ENCODE data around the gene KCNJ3.

Gene KCNJ3

GRCh38 chr2:154693741-154694340 lies 4.7 kb upstream of the KCNJ3 start:
- no peak for DNase-seq (ENCODE audit: low read depth)
- H3K9me3 ChIP-seq (ENCODE audit: control insufficient read depth, low read length) = no peaks in the 10 kb centered on the region
- H3K36me3 ChIP-seq (ENCODE audit: control insufficient read depth, insufficient read depth, low read length, severe bottlenecking) = no peaks in the 10 kb centered on the region
- H3K9ac ChIP-seq (ENCODE audit: low read length) = no peak overlapping the region
- no peaks in the 10 kb centered on the region for H3K4me1 ChIP-seq (ENCODE audit: control insufficient read depth, insufficient read depth, low read length)
- H3K27me3 ChIP-seq (replicated peaks; ENCODE audit: control insufficient read depth, insufficient read depth, low read length) = peaks cover 3% of the 10 kb centered on the region
- no peak overlapping the region for H3K4me3 ChIP-seq (ENCODE audit: low read length)

- DNase-seq (ENCODE audit: low read depth) = no peak
- no peak overlapping the region for H3K9ac ChIP-seq (ENCODE audit: low read length)
- H3K4me1 ChIP-seq (ENCODE audit: control insufficient read depth, insufficient read depth, low read length) = no peaks in the 10 kb centered on the region
- H3K9me3 ChIP-seq (ENCODE audit: control insufficient read depth, low read length) = no peaks in the 10 kb centered on the region
- H3K27me3 ChIP-seq (replicated peaks; ENCODE audit: control insufficient read depth, insufficient read depth, low read length) = peaks cover 13% of the 10 kb centered on the region
- no peak overlapping the region for H3K4me3 ChIP-seq (ENCODE audit: low read length)
- H3K36me3 ChIP-seq (ENCODE audit: control insufficient read depth, insufficient read depth, low read length, severe bottlenecking) = no peaks in the 10 kb centered on the region
These were observed 3.6 kb upstream of the KCNJ3 start for GRCh38 chr2:154694881-154695280.

GRCh38 chr2:154696369-154696768 lies 2.1 kb upstream of the KCNJ3 start:
- Histone ChIP-seq H3K36me3 (ENCODE audit: control insufficient read depth, insufficient read depth, low read length, severe bottlenecking) (no peaks in the 10 kb centered on the region), H3K9me3 (ENCODE audit: control insufficient read depth, low read length) (no peaks in the 10 kb centered on the region), H3K4me3 (ENCODE audit: low read length) (no peak overlapping the region), H3K9ac (ENCODE audit: low read length) (no peak overlapping the region), H3K27me3 (replicated peaks; ENCODE audit: control insufficient read depth, insufficient read depth, low read length) (peaks cover 13% of the 10 kb centered on the region), H3K4me1 (ENCODE audit: control insufficient read depth, insufficient read depth, low read length) (no peaks in the 10 kb centered on the region)
- DNase-seq (ENCODE audit: low read depth) = no peak

GRCh38 chr2:154696810-154697417 lies 1.6 kb upstream of the KCNJ3 start:
- DNase-seq (ENCODE audit: low read depth) = no peak
- H3K4me1 ChIP-seq (ENCODE audit: control insufficient read depth, insufficient read depth, low read length) = no peaks in the 10 kb centered on the region
- peaks cover 13% of the 10 kb centered on the region for H3K27me3 ChIP-seq (replicated peaks; ENCODE audit: control insufficient read depth, insufficient read depth, low read length)
- no peak overlapping the region for H3K9ac ChIP-seq (ENCODE audit: low read length)
- H3K4me3 ChIP-seq (ENCODE audit: low read length) = peak overlapping the region; percentile 75
- no peaks in the 10 kb centered on the region for H3K9me3 ChIP-seq (ENCODE audit: control insufficient read depth, low read length)
- no peaks in the 10 kb centered on the region for H3K36me3 ChIP-seq (ENCODE audit: control insufficient read depth, insufficient read depth, low read length, severe bottlenecking)

GRCh38 chr2:154697418-154698252 lies 860 bp upstream of the KCNJ3 start:
- peak overlapping the region; percentile 75 for H3K4me3 ChIP-seq (ENCODE audit: low read length)
- DNase-seq (ENCODE audit: low read depth) = no peak

GRCh38 chr2:154698721-154699574 lies 453 bp downstream of the KCNJ3 start:
- Histone ChIP-seq H3K36me3 (ENCODE audit: control insufficient read depth, insufficient read depth, low read length, severe bottlenecking) (no peaks in the 10 kb centered on the region), H3K9ac (ENCODE audit: low read length) (no peak overlapping the region), H3K4me3 (ENCODE audit: low read length) (no peak overlapping the region), H3K9me3 (ENCODE audit: control insufficient read depth, low read length) (no peaks in the 10 kb centered on the region), H3K4me1 (ENCODE audit: control insufficient read depth, insufficient read depth, low read length) (no peaks in the 10 kb centered on the region), H3K27me3 (replicated peaks; ENCODE audit: control insufficient read depth, insufficient read depth, low read length) (peaks cover 13% of the 10 kb centered on the region)
- no peak for DNase-seq (ENCODE audit: low read depth)

More at GRCh38 chr2:154697418-154698252, 860 bp upstream of the KCNJ3 start:
- Histone ChIP-seq H3K36me3 (ENCODE audit: control insufficient read depth, insufficient read depth, low read length, severe bottlenecking) (no peaks in the 10 kb centered on the region), H3K9ac (ENCODE audit: low read length) (no peak overlapping the region), H3K9me3 (ENCODE audit: control insufficient read depth, low read length) (no peaks in the 10 kb centered on the region), H3K27me3 (replicated peaks; ENCODE audit: control insufficient read depth, insufficient read depth, low read length) (peaks cover 13% of the 10 kb centered on the region), H3K4me1 (ENCODE audit: control insufficient read depth, insufficient read depth, low read length) (no peaks in the 10 kb centered on the region)

GRCh38 chr2:154699575-154699930 lies 1.1 kb downstream of the KCNJ3 start:
- Histone ChIP-seq H3K4me3 (ENCODE audit: low read length) (no peak overlapping the region), H3K9ac (ENCODE audit: low read length) (no peak overlapping the region), H3K36me3 (ENCODE audit: control insufficient read depth, insufficient read depth, low read length, severe bottlenecking) (no peaks in the 10 kb centered on the region), H3K27me3 (replicated peaks; ENCODE audit: control insufficient read depth, insufficient read depth, low read length) (peaks cover 13% of the 10 kb centered on the region), H3K4me1 (ENCODE audit: control insufficient read depth, insufficient read depth, low read length) (no peaks in the 10 kb centered on the region), H3K9me3 (ENCODE audit: control insufficient read depth, low read length) (no peaks in the 10 kb centered on the region)
- DNase-seq (ENCODE audit: low read depth) = no peak

- Histone ChIP-seq H3K9ac (ENCODE audit: low read length) (no peak overlapping the region), H3K4me3 (ENCODE audit: low read length) (no peak overlapping the region)
These were observed 1.6 kb downstream of the KCNJ3 start for GRCh38 chr2:154700136-154700535.

GRCh38 chr2:154704991-154705390 lies 6.5 kb downstream of the KCNJ3 start:
- no peak for DNase-seq (ENCODE audit: low read depth)
- Histone ChIP-seq H3K9ac (ENCODE audit: low read length) (no peak overlapping the region), H3K36me3 (ENCODE audit: control insufficient read depth, insufficient read depth, low read length, severe bottlenecking) (no peaks in the 10 kb centered on the region), H3K4me3 (ENCODE audit: low read length) (no peak overlapping the region), H3K9me3 (ENCODE audit: control insufficient read depth, low read length) (no peaks in the 10 kb centered on the region), H3K27me3 (replicated peaks; ENCODE audit: control insufficient read depth, insufficient read depth, low read length) (no peaks in the 10 kb centered on the region), H3K4me1 (ENCODE audit: control insufficient read depth, insufficient read depth, low read length) (no peaks in the 10 kb centered on the region)

More at GRCh38 chr2:154700136-154700535, 1.6 kb downstream of the KCNJ3 start:
- H3K36me3 ChIP-seq (ENCODE audit: control insufficient read depth, insufficient read depth, low read length, severe bottlenecking) = no peaks in the 10 kb centered on the region
- no peak for DNase-seq (ENCODE audit: low read depth)
- peaks cover 13% of the 10 kb centered on the region for H3K27me3 ChIP-seq (replicated peaks; ENCODE audit: control insufficient read depth, insufficient read depth, low read length)
- H3K4me1 ChIP-seq (ENCODE audit: control insufficient read depth, insufficient read depth, low read length) = no peaks in the 10 kb centered on the region
- H3K9me3 ChIP-seq (ENCODE audit: control insufficient read depth, low read length) = no peaks in the 10 kb centered on the region

GRCh38 chr2:154706660-154707059 lies 8.2 kb downstream of the KCNJ3 start:
- Histone ChIP-seq H3K4me3 (ENCODE audit: low read length) (no peak overlapping the region), H3K9ac (ENCODE audit: low read length) (no peak overlapping the region), H3K27me3 (replicated peaks; ENCODE audit: control insufficient read depth, insufficient read depth, low read length) (no peaks in the 10 kb centered on the region), H3K9me3 (ENCODE audit: control insufficient read depth, low read length) (no peaks in the 10 kb centered on the region), H3K36me3 (ENCODE audit: control insufficient read depth, insufficient read depth, low read length, severe bottlenecking) (no peaks in the 10 kb centered on the region), H3K4me1 (ENCODE audit: control insufficient read depth, insufficient read depth, low read length) (no peaks in the 10 kb centered on the region)
- no peak for DNase-seq (ENCODE audit: low read depth)
